Measurements from ENCODE around the gene UBXN7. TPM values are rescaled to one million over a fixed set of nuclear protein-coding genes. Genes with fewer than 3 reads are reported as not detected.

UBXN7 gene
- total RNA-seq, 1 experiment from 2014 or later, result 99.6 TPM

GRCh38 chr3:196340466-196340865, 91.8 kb downstream of the UBXN7 start:
- Mint-ChIP-seq H3K27ac (no peak overlapping the region), H3K4me3 (no peak overlapping the region), H3K4me1 (no peaks in the 10 kb centered on the region), H3K9me3 (no peaks in the 10 kb centered on the region), H3K27me3 (ENCODE audit: low read depth) (no peaks in the 10 kb centered on the region; the same call in 1 of the 2 replicates), H3K36me3 (0 out of 2 replicates have a peak, but pooled peaks cover under 1% of the 10 kb centered on the region)
- CTCF ChIA-PET, result no interaction called here
- no peak for ATAC-seq
- POLR2A ChIA-PET, result no interaction called here
- no peak for TF ChIP-seq E2F4 (CRISPR knock-in tag; IDR thresholded peaks at IDR 0.05; ENCODE audit: borderline replicate concordance, low read depth)
- no peak for DNase-seq (ENCODE audit: low spot score)

GRCh38 chr3:196339493-196340254, 92.6 kb downstream of the UBXN7 start:
- no peaks in the 10 kb centered on the region for H3K9me3 Mint-ChIP-seq
- ChIA-PET CTCF (no interaction called here), POLR2A (no interaction called here)
- no peak for TF ChIP-seq USF1 (CRISPR knock-in tag; IDR thresholded peaks at IDR 0.05)
- TF ChIP-seq ZNF121 (CRISPR knock-in tag; IDR thresholded peaks at IDR 0.05), result 0 out of 2 replicates have a peak, but pooled peaks have one; percentile 20
- no peak for TF ChIP-seq ZNF512 (CRISPR knock-in tag; IDR thresholded peaks at IDR 0.05; ENCODE audit: borderline replicate concordance)
- TF ChIP-seq ETV6 (CRISPR knock-in tag; IDR thresholded peaks at IDR 0.05), result no peak
- ATAC-seq, result no peak
- no peak overlapping the region for H3K27ac Mint-ChIP-seq
- no peaks in the 10 kb centered on the region; the same call in 1 of the 2 replicates for H3K27me3 Mint-ChIP-seq (ENCODE audit: low read depth)
- H3K4me1 Mint-ChIP-seq, result no peaks in the 10 kb centered on the region
- no peaks in the 10 kb centered on the region for H3K36me3 Mint-ChIP-seq
- DNase-seq (ENCODE audit: low spot score), result no peak
- H3K4me3 Mint-ChIP-seq, result no peak overlapping the region

GRCh38 chr3:196339044-196339443, 93.2 kb downstream of the UBXN7 start:
- no peaks in the 10 kb centered on the region for H3K4me1 Mint-ChIP-seq
- ChIA-PET CTCF (interaction anchor here (0.7 to 0.8 kb wide), 2 partner anchors 15 to 258 kb away, joined by 3 to 4 read pairs; no protein-coding TSS in a partner anchor), POLR2A (interaction anchor here (0.7 kb wide), 1 partner anchor 184 kb away, joined by 4 read pairs; no protein-coding TSS in a partner anchor)
- no peak for ATAC-seq
- no peak overlapping the region for H3K4me3 Mint-ChIP-seq
- no peak for DNase-seq (ENCODE audit: low spot score)
- no peaks in the 10 kb centered on the region; the same call in 1 of the 2 replicates for H3K27me3 Mint-ChIP-seq (ENCODE audit: low read depth)
- no peak overlapping the region for H3K27ac Mint-ChIP-seq
- H3K36me3 Mint-ChIP-seq, result no peaks in the 10 kb centered on the region
- no peaks in the 10 kb centered on the region for H3K9me3 Mint-ChIP-seq
- no peak for TF ChIP-seq SP1 (CRISPR knock-in tag; conservative IDR thresholded peaks at IDR 0.05)
- TF ChIP-seq OVOL2 (CRISPR knock-in tag; IDR thresholded peaks at IDR 0.05; ENCODE audit: borderline replicate concordance), result no peak
- no peak for TF ChIP-seq ZNF671 (CRISPR knock-in tag; IDR thresholded peaks at IDR 0.05)
- TF ChIP-seq ZNF281 (CRISPR knock-in tag; IDR thresholded peaks at IDR 0.05), result no peak
- no peak for TF ChIP-seq ZMAT4 (CRISPR knock-in tag; IDR thresholded peaks at IDR 0.05)
- TF ChIP-seq PREB (CRISPR knock-in tag; IDR thresholded peaks at IDR 0.05; ENCODE audit: borderline replicate concordance), result no peak
- no peak for TF ChIP-seq MAX (CRISPR knock-in tag; IDR thresholded peaks at IDR 0.05)
- TF ChIP-seq ZNF512 (CRISPR knock-in tag; IDR thresholded peaks at IDR 0.05; ENCODE audit: borderline replicate concordance), result no peak
- no peak for TF ChIP-seq USF2 (CRISPR knock-in tag; IDR thresholded peaks at IDR 0.05)
- TF ChIP-seq NFATC4 (CRISPR knock-in tag; IDR thresholded peaks at IDR 0.05), result no peak
- TF ChIP-seq STAT6 (CRISPR knock-in tag; conservative IDR thresholded peaks at IDR 0.05; ENCODE audit: low read depth), result no peak
